GM13977 (cell line): ENCODE data around the gene POLR1E.

Experiments used
- DNase-seq: peaks from one replicate; pipeline ENCODE4 v3.0.0; 2012; ENCODE audit warnings: low spot score
- in situ Hi-C: fragments of 300-500 bp; cut with MboI; formaldehyde crosslinking; loops from one replicate; pipeline ENCODE4 v1.12.0; 2022; ENCODE audit warnings: low sequenced_read_pairs, low pct_unique_long_range_greater_than_20kb, mixed read lengths, inconsistent platforms; ENCODE audit not compliant: unreplicated experiment
- TF ChIP-seq, protein P1 (sequence below): IDR thresholded peaks from 2 replicates; pipeline ENCODE4 v1.5.1; 2012; ENCODE audit warnings: mild to moderate bottlenecking, control low read depth; ENCODE audit not compliant: insufficient read depth; ENCODE audit errors: extremely low read depth, missing control alignments

Gene POLR1E

DNA sequence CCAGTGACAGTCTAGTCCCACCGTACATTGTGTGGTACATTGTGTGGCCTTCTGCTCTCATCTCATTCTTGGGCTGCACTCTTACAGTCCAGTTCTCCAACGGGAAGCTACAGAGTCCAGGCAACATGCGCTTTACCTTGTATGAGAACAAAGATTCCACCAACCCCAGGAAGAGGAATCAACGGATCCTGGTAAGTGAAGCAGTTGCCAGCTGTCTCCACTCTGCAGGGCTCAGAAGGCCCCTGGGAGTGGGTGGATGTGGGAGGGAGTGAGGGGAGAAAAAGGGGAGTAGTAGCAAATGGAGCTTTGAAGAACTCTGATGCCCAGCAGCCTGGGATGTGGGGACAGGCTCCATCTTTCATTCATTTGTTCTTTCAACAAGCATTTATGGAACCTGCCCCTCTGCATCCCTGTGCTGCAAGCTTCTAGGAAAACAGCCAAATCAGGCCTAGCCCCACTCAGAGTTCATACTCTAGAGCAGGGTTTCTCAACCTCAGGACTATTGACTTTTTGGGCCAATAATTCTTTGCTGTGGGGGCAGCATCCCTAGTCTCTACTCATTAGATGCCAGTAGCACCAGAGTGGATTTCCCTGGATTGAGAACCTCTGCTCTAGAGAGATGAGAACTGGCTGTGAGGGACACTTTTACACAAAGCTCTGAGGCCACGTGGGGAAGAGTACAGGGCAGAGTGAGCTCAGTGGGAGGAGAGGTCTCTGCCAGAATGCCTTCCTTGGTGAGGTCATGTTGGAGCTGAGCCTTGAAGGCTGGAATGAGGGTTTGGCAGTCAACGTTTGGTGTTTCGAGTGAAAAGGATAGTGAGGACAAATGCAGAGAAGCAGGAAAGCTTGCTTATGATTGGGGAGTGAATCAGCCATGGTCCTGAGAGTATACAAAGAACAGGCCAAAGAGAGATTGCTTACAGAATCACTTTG lies 1.1 kb downstream of the POLR1E start:
- in situ Hi-C loops: loop anchor here (25.0 kb wide), 2 partner anchors 100 to 375 kb away; partner anchors contain the start of genes FBXO10 and TOMM5
- TF ChIP-seq, protein P1, sequence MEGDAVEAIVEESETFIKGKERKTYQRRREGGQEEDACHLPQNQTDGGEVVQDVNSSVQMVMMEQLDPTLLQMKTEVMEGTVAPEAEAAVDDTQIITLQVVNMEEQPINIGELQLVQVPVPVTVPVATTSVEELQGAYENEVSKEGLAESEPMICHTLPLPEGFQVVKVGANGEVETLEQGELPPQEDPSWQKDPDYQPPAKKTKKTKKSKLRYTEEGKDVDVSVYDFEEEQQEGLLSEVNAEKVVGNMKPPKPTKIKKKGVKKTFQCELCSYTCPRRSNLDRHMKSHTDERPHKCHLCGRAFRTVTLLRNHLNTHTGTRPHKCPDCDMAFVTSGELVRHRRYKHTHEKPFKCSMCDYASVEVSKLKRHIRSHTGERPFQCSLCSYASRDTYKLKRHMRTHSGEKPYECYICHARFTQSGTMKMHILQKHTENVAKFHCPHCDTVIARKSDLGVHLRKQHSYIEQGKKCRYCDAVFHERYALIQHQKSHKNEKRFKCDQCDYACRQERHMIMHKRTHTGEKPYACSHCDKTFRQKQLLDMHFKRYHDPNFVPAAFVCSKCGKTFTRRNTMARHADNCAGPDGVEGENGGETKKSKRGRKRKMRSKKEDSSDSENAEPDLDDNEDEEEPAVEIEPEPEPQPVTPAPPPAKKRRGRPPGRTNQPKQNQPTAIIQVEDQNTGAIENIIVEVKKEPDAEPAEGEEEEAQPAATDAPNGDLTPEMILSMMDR: no peak
- DNase-seq: no peak

DNA sequence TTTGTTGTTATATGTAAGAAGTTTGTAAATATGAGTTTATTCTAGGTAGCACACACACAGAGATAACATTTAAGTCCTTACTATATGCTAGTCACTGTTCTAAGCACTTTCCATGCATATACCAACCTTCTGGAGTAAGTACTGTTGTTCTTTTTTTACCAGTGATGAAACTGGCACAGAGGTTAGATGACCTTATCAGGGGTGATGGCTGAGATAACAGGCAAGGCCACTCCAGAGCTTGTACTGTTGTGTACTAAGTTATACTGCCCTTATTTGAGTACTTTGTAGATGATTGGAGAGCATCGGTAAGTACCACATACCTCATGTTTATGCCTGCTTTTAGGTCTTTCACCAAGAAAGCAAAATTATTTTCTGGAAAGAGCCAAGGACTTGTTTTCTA lies 6.2 kb downstream of the POLR1E start:
- TF ChIP-seq, protein P1: no peak
- DNase-seq: no peak
- in situ Hi-C loops: loop anchor here (25.0 kb wide), 2 partner anchors 95 to 370 kb away; partner anchors contain the start of genes FBXO10 and TOMM5

DNA sequence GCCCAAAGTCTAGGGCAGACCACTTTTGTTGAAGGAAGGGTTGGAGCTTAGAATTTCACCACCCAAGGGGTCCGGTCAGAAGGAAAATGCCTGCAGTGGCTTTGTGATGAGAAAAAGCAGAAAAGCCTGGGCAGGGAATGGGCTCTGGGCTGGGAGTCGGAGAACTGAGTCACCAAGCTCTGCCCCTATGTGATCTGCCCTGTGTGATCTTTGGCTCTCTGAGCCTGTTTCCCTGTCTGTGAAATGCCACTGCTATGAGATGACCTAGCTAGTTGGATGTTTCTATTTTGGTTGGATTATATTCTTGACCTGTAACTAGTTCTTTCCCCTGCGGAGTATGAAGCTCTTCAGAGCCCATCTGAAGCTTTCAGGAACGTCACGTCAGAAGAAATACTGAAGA lies 9.8 kb downstream of the POLR1E start:
- in situ Hi-C loops: loop anchor here (25.0 kb wide), 2 partner anchors 92 to 367 kb away; partner anchors contain the start of genes FBXO10 and TOMM5
- no peak for DNase-seq
- TF ChIP-seq, protein P1: no peak

DNA sequence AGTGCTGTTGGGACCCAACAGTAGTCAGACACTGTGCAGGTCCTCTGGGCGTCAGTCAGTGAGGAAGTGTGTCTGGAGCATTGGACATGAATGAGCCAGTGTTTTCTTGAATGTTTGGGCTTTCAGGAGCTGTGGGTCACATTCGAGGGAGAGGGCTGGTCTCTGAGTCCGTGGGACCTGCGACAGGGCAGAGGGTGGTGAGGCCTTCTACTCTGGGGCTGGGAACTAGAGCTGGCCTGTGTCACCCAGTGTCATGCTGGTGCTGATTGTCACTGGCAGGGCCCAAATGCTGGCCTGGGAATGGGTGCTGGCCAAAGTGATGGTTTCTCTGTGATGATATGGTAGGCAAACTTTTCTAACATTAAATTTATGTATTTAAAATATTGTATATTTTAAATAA lies 10.3 kb downstream of the POLR1E start:
- TF ChIP-seq, protein P1: no peak
- DNase-seq: no peak
- in situ Hi-C loops: loop anchor here (25.0 kb wide), 2 partner anchors 91 to 366 kb away; partner anchors contain the start of genes FBXO10 and TOMM5

DNA sequence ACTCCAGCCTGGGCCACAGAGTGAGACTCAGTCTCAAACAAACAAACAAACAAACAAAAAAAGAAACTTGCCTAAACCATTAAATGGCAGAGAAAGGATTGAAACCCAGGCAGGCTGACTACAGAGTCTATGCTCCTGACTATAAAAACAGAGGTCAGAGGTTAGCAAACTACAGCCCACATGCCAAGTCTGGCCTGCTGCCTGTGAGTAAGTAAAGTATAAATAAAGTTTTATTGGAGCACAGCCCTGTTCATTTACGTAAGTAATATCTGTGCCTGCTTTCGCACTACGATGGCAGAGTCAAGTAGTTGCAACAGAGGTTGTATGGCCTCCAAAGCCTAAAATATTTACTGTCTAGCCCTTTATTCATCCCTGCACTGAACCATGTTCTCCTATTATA lies 11.6 kb downstream of the POLR1E start:
- TF ChIP-seq, protein P1: no peak
- in situ Hi-C loops: loop anchor here (25.0 kb wide), 2 partner anchors 90 to 365 kb away; partner anchors contain the start of genes FBXO10 and TOMM5
- DNase-seq: no peak

DNA sequence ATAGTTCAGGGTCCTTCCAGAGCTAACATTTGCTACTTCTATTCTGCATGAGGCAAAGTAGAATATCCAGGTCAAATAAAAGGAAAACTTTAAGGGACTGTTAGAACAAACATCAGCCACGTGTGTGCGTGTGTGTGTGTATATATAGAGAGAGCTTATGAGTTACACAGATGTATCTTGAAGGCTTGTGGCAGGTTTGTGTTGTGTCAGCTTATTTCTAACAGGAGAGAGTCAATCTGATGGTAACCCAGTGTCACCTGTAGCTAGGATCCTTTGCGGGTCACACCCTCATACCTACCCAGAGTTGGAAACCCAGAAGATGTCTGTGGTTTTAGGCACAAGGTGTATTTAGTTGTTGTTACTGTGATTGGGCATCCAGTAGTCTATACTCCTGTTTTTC lies 12.7 kb downstream of the POLR1E start:
- in situ Hi-C loops: loop anchor here (25.0 kb wide), 2 partner anchors 89 to 364 kb away; partner anchors contain the start of genes FBXO10 and TOMM5
- no peak for DNase-seq
- TF ChIP-seq, protein P1: no peak
